Brain microvascular endothelial cell (primary cell): ENCODE measurements around the gene FA2H.
"Not testable (repeated sequence)": the region's sequence is repeated elsewhere in the genome, so short reads cannot be mapped to it uniquely, and the experiment has no call there.

Experiments
- DNase-seq: peaks from one replicate; pipeline ENCODE4 v3.0.0-alpha.2; 2020
- H3K27ac ChIP-seq: fragments of 250-450 bp; sonication (Bioruptor Pico); 2 replicates; pipeline ENCODE4 v1.5.1; 2020; ENCODE audit warnings: mild to moderate bottlenecking, moderate library complexity
- H3K27me3 ChIP-seq: fragments of 250-450 bp; sonication (Bioruptor Pico); replicated peaks from 2 replicates; pipeline ENCODE4 v1.5.1; 2020; ENCODE audit warnings: mild to moderate bottlenecking
- H3K36me3 ChIP-seq: fragments of 250-450 bp; sonication (Bioruptor Pico); replicated peaks from 2 replicates; pipeline ENCODE4 v1.5.1; 2020; ENCODE audit warnings: mild to moderate bottlenecking
- H3K4me3 ChIP-seq: 2 replicates; pipeline ENCODE4 v1.5.1; 2011; ENCODE audit warnings: low read depth, mild to moderate bottlenecking, control low read depth, low read length, moderate library complexity
- CTCF ChIP-seq: IDR thresholded peaks from 2 replicates; pipeline ENCODE4 v1.5.1; 2011; ENCODE audit warnings: low read depth, mild to moderate bottlenecking, moderate library complexity, low read length, control low read depth, inconsistent platforms; ENCODE audit errors: missing control alignments
- in situ Hi-C: cut with HindIII; loops from 2 replicates; pipeline ENCODE4 v1.10.0; 2017; ENCODE audit warnings: low sequenced_read_pairs, low pct_ligation_motif_present

FA2H gene

GRCh38 chr16:74800216-74800871, 25.7 kb upstream of the FA2H start:
- Histone ChIP-seq H3K4me3 (no peak overlapping the region), H3K36me3 (no peaks in the 10 kb centered on the region), H3K27me3 (peaks cover 3% of the 10 kb centered on the region), H3K27ac (no peak overlapping the region)
- no peak for DNase-seq
- no peak for TF ChIP-seq CTCF
- in situ Hi-C loops = no loop called here

- in situ Hi-C loops = no loop called here
- TF ChIP-seq CTCF = no peak
Observed at GRCh38 chr16:74797414-74797813, 22.8 kb upstream of the FA2H start.

GRCh38 chr16:74795104-74795503, 20.5 kb upstream of the FA2H start:
- no peak overlapping the region for H3K27ac ChIP-seq
- in situ Hi-C loops = no loop called here
- H3K36me3 ChIP-seq = no peaks in the 10 kb centered on the region
- no peak overlapping the region for H3K4me3 ChIP-seq
- H3K27me3 ChIP-seq = peaks cover 8% of the 10 kb centered on the region
- no peak for TF ChIP-seq CTCF
- no peak for DNase-seq

More at GRCh38 chr16:74797414-74797813, 22.8 kb upstream of the FA2H start:
- no peaks in the 10 kb centered on the region for H3K36me3 ChIP-seq
- peaks cover 8% of the 10 kb centered on the region for H3K27me3 ChIP-seq
- no peak for DNase-seq
- H3K4me3 ChIP-seq = no peak overlapping the region
- H3K27ac ChIP-seq = no peak overlapping the region

- in situ Hi-C loops = no loop called here
- no peak for TF ChIP-seq CTCF
- no peaks in the 10 kb centered on the region for H3K36me3 ChIP-seq
Observed at GRCh38 chr16:74794668-74795067, 20.0 kb upstream of the FA2H start.

GRCh38 chr16:74793571-74793970, 19.0 kb upstream of the FA2H start:
- in situ Hi-C loops = no loop called here
- Histone ChIP-seq H3K4me3 (no peak overlapping the region), H3K27ac (no peak overlapping the region), H3K27me3 (peaks cover 8% of the 10 kb centered on the region), H3K36me3 (no peaks in the 10 kb centered on the region)
- no peak for TF ChIP-seq CTCF
- no peak for DNase-seq

More at GRCh38 chr16:74794668-74795067, 20.0 kb upstream of the FA2H start:
- Histone ChIP-seq H3K4me3 (no peak overlapping the region), H3K27ac (no peak overlapping the region), H3K27me3 (peaks cover 8% of the 10 kb centered on the region)
- no peak for DNase-seq

GRCh38 chr16:74792225-74792624, 17.6 kb upstream of the FA2H start:
- Histone ChIP-seq H3K27me3 (peaks cover 8% of the 10 kb centered on the region), H3K27ac (no peak overlapping the region), H3K36me3 (no peaks in the 10 kb centered on the region), H3K4me3 (no peak overlapping the region)
- DNase-seq = no peak
- TF ChIP-seq CTCF = no peak
- in situ Hi-C loops = no loop called here

- DNase-seq, H3K27me3 ChIP-seq, H3K36me3 ChIP-seq, H3K27ac ChIP-seq, in situ Hi-C loops, H3K4me3 ChIP-seq: not testable (repeated sequence)
Observed at GRCh38 chr16:74791749-74792148, 17.1 kb upstream of the FA2H start.
